ACC112 (cell line): Measurements from ENCODE around the gene PXDC1.
A peak's percentile ranks its signal among the peaks of the same experiment; 100 is the strongest.

Experiments
- H2AFZ ChIP-seq: fragments of 200-600 bp; sonication (generic); one replicate; pipeline ENCODE4 v1.6.0; 2017; ENCODE audit warnings: antibody characterized with exemption, low read length; ENCODE audit not compliant: unreplicated experiment
- H3K27ac ChIP-seq: fragments of 200-600 bp; sonication (generic); 2 replicates; pipeline ENCODE4 v1.5.1; 2014; ENCODE audit warnings: low read depth, mild to moderate bottlenecking, antibody characterized with exemption, low read length, moderate library complexity
- H3K27me3 ChIP-seq: fragments of 200-600 bp; sonication (generic); 2 replicates; pipeline ENCODE4 v1.6.1; 2014; ENCODE audit warnings: mild to moderate bottlenecking, antibody characterized with exemption, low read length, moderate library complexity, mixed read lengths; ENCODE audit not compliant: insufficient read depth
- H3K36me3 ChIP-seq: fragments of 200-600 bp; sonication (generic); 2 replicates; pipeline ENCODE4 v1.6.1; 2016; ENCODE audit warnings: mild to moderate bottlenecking, antibody characterized with exemption, low read length, moderate library complexity, mixed read lengths; ENCODE audit not compliant: insufficient read depth
- H3K4me1 ChIP-seq: fragments of 200-600 bp; sonication (generic); one replicate; pipeline ENCODE4 v1.6.1; 2016; ENCODE audit warnings: low read length, mixed read lengths; ENCODE audit not compliant: insufficient read depth, unreplicated experiment, control insufficient read depth
- H3K4me3 ChIP-seq: fragments of 200-600 bp; sonication (generic); 2 replicates; pipeline ENCODE4 v1.5.1; 2014; ENCODE audit warnings: mild to moderate bottlenecking, low read depth, low read length
- H3K79me2 ChIP-seq: fragments of 200-600 bp; sonication (generic); one replicate; pipeline ENCODE4 v1.6.0; 2016; ENCODE audit warnings: low read length; ENCODE audit not compliant: control insufficient read depth, unreplicated experiment, insufficient read depth

PXDC1 gene

GRCh38 chr6:3744901-3745470 lies 6.5 kb downstream of the PXDC1 start:
- H3K79me2 ChIP-seq, result peaks cover 100% of the 10 kb centered on the region
- no peak overlapping the region for H3K4me3 ChIP-seq
- peaks cover 78% of the 10 kb centered on the region for H3K4me1 ChIP-seq
- no peaks in the 10 kb centered on the region for H3K27me3 ChIP-seq
- H2AFZ ChIP-seq, result no peak overlapping the region
- no peak overlapping the region for H3K27ac ChIP-seq
- H3K36me3 ChIP-seq, result no peaks in the 10 kb centered on the region

- no peak overlapping the region for H2AFZ ChIP-seq
- H3K79me2 ChIP-seq, result peaks cover 100% of the 10 kb centered on the region
- no peak overlapping the region for H3K4me3 ChIP-seq
- H3K27ac ChIP-seq, result peak overlapping the region; percentile 64
- no peaks in the 10 kb centered on the region for H3K36me3 ChIP-seq
- peaks cover 81% of the 10 kb centered on the region for H3K4me1 ChIP-seq
- H3K27me3 ChIP-seq, result no peaks in the 10 kb centered on the region
These were observed 7.2 kb downstream of the PXDC1 start for GRCh38 chr6:3744211-3744900.

DNA sequence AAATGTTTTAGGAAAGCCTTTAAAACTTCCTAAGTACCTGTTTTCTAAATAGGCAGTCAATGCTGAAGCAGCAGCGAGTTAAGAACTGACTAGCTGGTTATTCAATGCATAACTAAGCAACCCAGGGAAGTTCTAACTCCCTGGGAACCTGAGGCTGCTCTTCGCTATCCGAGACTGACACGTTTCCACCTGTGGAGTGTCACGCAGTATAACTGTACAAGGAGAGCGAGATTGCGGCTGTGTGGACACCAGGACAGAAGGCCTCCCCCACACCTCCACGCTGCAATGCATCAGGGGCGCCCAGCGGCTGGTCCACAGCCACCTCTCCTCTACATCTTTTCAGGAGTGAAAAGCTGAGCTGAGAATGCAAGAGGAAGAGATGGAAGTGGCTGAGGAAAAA lies 8.0 kb downstream of the PXDC1 start:
- H3K4me3 ChIP-seq, result peak overlapping the region; percentile 50
- H3K4me1 ChIP-seq, result peaks cover 79% of the 10 kb centered on the region
- peak overlapping the region; percentile 64 for H3K27ac ChIP-seq
- H3K27me3 ChIP-seq, result no peaks in the 10 kb centered on the region
- peaks cover 100% of the 10 kb centered on the region for H3K79me2 ChIP-seq
- H3K36me3 ChIP-seq, result no peaks in the 10 kb centered on the region
- no peak overlapping the region for H2AFZ ChIP-seq

GRCh38 chr6:3742426-3743344 lies 8.8 kb downstream of the PXDC1 start:
- H3K36me3 ChIP-seq, result peaks cover 6% of the 10 kb centered on the region; the same call in 1 of the 2 replicates
- peaks cover 71% of the 10 kb centered on the region for H3K4me1 ChIP-seq
- peak overlapping the region; percentile 64 for H3K27ac ChIP-seq
- peak overlapping the region; percentile 40 for H2AFZ ChIP-seq
- no peaks in the 10 kb centered on the region for H3K27me3 ChIP-seq
- peaks cover 100% of the 10 kb centered on the region for H3K79me2 ChIP-seq
- H3K4me3 ChIP-seq, result peak overlapping the region; percentile 50

DNA sequence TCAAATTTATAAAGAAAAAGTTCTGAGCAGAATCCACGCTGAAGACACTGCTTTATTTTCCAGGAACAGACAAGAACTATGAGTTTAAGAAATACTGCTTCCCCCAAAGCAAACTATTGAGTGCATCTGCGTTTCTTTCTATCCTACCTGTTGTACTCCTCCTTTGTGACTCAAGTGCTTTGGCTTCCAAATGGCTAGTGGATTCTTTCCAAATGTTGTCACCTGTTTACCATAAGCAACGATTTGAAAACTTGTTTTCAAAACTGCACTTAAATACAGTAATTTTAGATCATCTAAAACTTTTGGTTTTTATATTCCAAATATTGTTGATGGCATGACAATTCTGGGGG lies 9.5 kb downstream of the PXDC1 start:
- Histone ChIP-seq H3K27ac (no peak overlapping the region), H3K4me3 (peak overlapping the region; percentile 50), H3K36me3 (peaks cover 12% of the 10 kb centered on the region), H3K79me2 (peaks cover 100% of the 10 kb centered on the region), H3K27me3 (no peaks in the 10 kb centered on the region), H3K4me1 (peaks cover 65% of the 10 kb centered on the region), H2AFZ (no peak overlapping the region)

GRCh38 chr6:3741477-3741871 lies 10.0 kb downstream of the PXDC1 start:
- Histone ChIP-seq H3K4me3 (no peak overlapping the region), H3K27me3 (no peaks in the 10 kb centered on the region), H3K4me1 (peaks cover 59% of the 10 kb centered on the region), H3K36me3 (peaks cover 18% of the 10 kb centered on the region), H3K27ac (no peak overlapping the region), H2AFZ (no peak overlapping the region), H3K79me2 (peaks cover 100% of the 10 kb centered on the region)

- H3K4me3 ChIP-seq, result no peak overlapping the region
- H3K4me1 ChIP-seq, result peaks cover 53% of the 10 kb centered on the region
- no peak overlapping the region for H3K27ac ChIP-seq
- H3K79me2 ChIP-seq, result peaks cover 100% of the 10 kb centered on the region
- peaks cover 24% of the 10 kb centered on the region for H3K36me3 ChIP-seq
- H2AFZ ChIP-seq, result no peak overlapping the region
- no peaks in the 10 kb centered on the region for H3K27me3 ChIP-seq
These were observed 10.7 kb downstream of the PXDC1 start for GRCh38 chr6:3740551-3741476.

GRCh38 chr6:3739311-3739897 lies 12.1 kb downstream of the PXDC1 start:
- Histone ChIP-seq H2AFZ (no peak overlapping the region), H3K27ac (no peak overlapping the region), H3K79me2 (peaks cover 100% of the 10 kb centered on the region), H3K4me3 (no peak overlapping the region), H3K4me1 (peaks cover 43% of the 10 kb centered on the region), H3K27me3 (no peaks in the 10 kb centered on the region), H3K36me3 (peaks cover 38% of the 10 kb centered on the region)

- no peak overlapping the region for H3K4me3 ChIP-seq
- peaks cover 38% of the 10 kb centered on the region for H3K36me3 ChIP-seq
- no peak overlapping the region for H3K27ac ChIP-seq
- H3K79me2 ChIP-seq, result peaks cover 99% of the 10 kb centered on the region
- H3K4me1 ChIP-seq, result peaks cover 35% of the 10 kb centered on the region
- no peak overlapping the region for H2AFZ ChIP-seq
- H3K27me3 ChIP-seq, result no peaks in the 10 kb centered on the region
These were observed 13.0 kb downstream of the PXDC1 start for GRCh38 chr6:3738381-3739131.
